Keratinocyte (primary cell): ENCODE measurements around the gene LIG1. TPM values are rescaled to one million over a fixed set of nuclear protein-coding genes. Genes with fewer than 3 reads are reported as not detected.
"Not testable (repeated sequence)": the region's sequence is repeated elsewhere in the genome, so short reads cannot be mapped to it uniquely, and the experiment has no call there.

ENCODE experiments used
- DNase-seq: peaks from one replicate; pipeline ENCODE4 v3.0.0-alpha.2; 2011; ENCODE audit warnings: low read depth, missing footprints, low spot score
- FAIRE-seq: peaks from 2 replicates; lab custom pipeline; 2011; peaks lifted over from hg19 to GRCh38; lab: Jason Lieb, UNC
- H2AFZ ChIP-seq: 2 replicates; pipeline ENCODE4 v1.6.0; 2012; ENCODE audit warnings: low read length, control low read depth, inconsistent platforms; ENCODE audit not compliant: control insufficient read depth
- H3K27ac ChIP-seq: 2 replicates; pipeline ENCODE4 v1.5.1; 2011; ENCODE audit warnings: low read length; ENCODE audit not compliant: control insufficient read depth, insufficient read depth
- H3K27me3 ChIP-seq: 3 replicates; pipeline ENCODE4 v1.6.0; 2011; ENCODE audit warnings: low read length; ENCODE audit not compliant: control insufficient read depth, insufficient read depth; ENCODE audit errors: extremely low read depth
- H3K36me3 ChIP-seq, 2 experiments: 2 replicates in 1 of 2; 3 replicates in 1 of 2; pipeline ENCODE4 v1.5.1; 2011; ENCODE audit warnings: low read length in 2 of 2, mild to moderate bottlenecking in 1 of 2; ENCODE audit not compliant: control insufficient read depth in 2 of 2, insufficient read depth in 2 of 2; ENCODE audit errors: extremely low read depth in 1 of 2
- H3K4me1 ChIP-seq: 3 replicates; pipeline ENCODE4 v1.5.1; 2011; ENCODE audit warnings: low read length; ENCODE audit not compliant: control insufficient read depth, insufficient read depth; ENCODE audit errors: extremely low read depth
- H3K4me2 ChIP-seq: 3 replicates; pipeline ENCODE4 v1.6.0; 2011; ENCODE audit warnings: low read depth, low read length; ENCODE audit not compliant: control insufficient read depth, insufficient read depth; ENCODE audit errors: extremely low read depth
- H3K4me3 ChIP-seq, 3 experiments: fragments of 200-600 bp in 1 of 3; sonication (generic) in 1 of 3; 2 replicates in 2 of 3; 3 replicates in 1 of 3; pipeline ENCODE4 v1.5.1; 2011 to 2016; ENCODE audit warnings: low read length in 3 of 3, mild to moderate bottlenecking in 3 of 3, control low read depth in 2 of 3, inconsistent platforms in 1 of 3, low read depth in 1 of 3, mixed read lengths in 1 of 3, mixed run types in 1 of 3, moderate library complexity in 1 of 3; ENCODE audit not compliant: control insufficient read depth in 2 of 3, insufficient read depth in 2 of 3; ENCODE audit errors: extremely low read depth in 1 of 3
- H3K79me2 ChIP-seq: 2 replicates; pipeline ENCODE4 v1.6.0; 2012; ENCODE audit warnings: low read length; ENCODE audit not compliant: control insufficient read depth, insufficient read depth
- H3K9ac ChIP-seq: 3 replicates; pipeline ENCODE4 v1.6.0; 2011; ENCODE audit warnings: low read length; ENCODE audit not compliant: control insufficient read depth, insufficient read depth; ENCODE audit errors: extremely low read depth
- H3K9me1 ChIP-seq: 3 replicates; pipeline ENCODE4 v1.6.0; 2011; ENCODE audit warnings: low read length; ENCODE audit not compliant: control insufficient read depth, insufficient read depth; ENCODE audit errors: extremely low read depth
- H3K9me3 ChIP-seq: 2 replicates; pipeline ENCODE4 v1.5.1; 2012; ENCODE audit warnings: low read depth, low read length; ENCODE audit not compliant: control insufficient read depth
- H4K20me1 ChIP-seq: 3 replicates; pipeline ENCODE4 v1.6.0; 2011; ENCODE audit warnings: low read length; ENCODE audit not compliant: control insufficient read depth, insufficient read depth; ENCODE audit errors: extremely low read depth
- CTCF ChIP-seq, 3 experiments: IDR thresholded peaks in 1 of 3; conservative IDR thresholded peaks in 1 of 3; optimal IDR thresholded peaks in 1 of 3; 2 replicates in 2 of 3; 3 replicates in 1 of 3; pipeline versions ENCODE3 to v1.5.1; 2011; ENCODE audit warnings: low read length in 3 of 3, mild to moderate bottlenecking in 3 of 3, moderate library complexity in 2 of 3, control low read depth in 1 of 3, inconsistent platforms in 1 of 3; ENCODE audit not compliant: insufficient read depth in 2 of 3; ENCODE audit errors: extremely low read depth in 1 of 3
- EZH2 ChIP-seq: IDR thresholded peaks from one replicate; pipeline ENCODE4 v1.6.1; 2012; ENCODE audit warnings: inconsistent platforms, mild to moderate bottlenecking, low read length, moderate library complexity
- dilution Hi-C: fragments of 300-500 bp; cut with MboI; formaldehyde crosslinking; loops from one replicate; pipeline ENCODE4 v1.7.0; 2020; ENCODE audit warnings: low sequenced_read_pairs; ENCODE audit not compliant: extremely low pct_ligation_motif_present
- polyA plus RNA-seq, 5 experiments: library from polyadenylated mRNA; depleted of rRNA in 3 of 5; stranded (reverse) in 3 of 5; stranded (forward) in 1 of 5; unstranded in 1 of 5; fragments of >200 nt; gene quantifications; 1 replicate in 1 of 5; 2 replicates in 3 of 5; 3 replicates in 1 of 5; pipeline versions ENCODE4 v1.2.1 to v1.2.3, GENCODE V29; 2011 to 2012; ENCODE audit warnings: missing spikeins in 2 of 5, low read depth in 1 of 5, low replicate concordance in 1 of 5

Gene LIG1
- polyA plus RNA-seq, 1 donor (not counting 4 experiments of a cell fraction or from before 2014, with no cell fraction given), result 16.5 TPM

DNA sequence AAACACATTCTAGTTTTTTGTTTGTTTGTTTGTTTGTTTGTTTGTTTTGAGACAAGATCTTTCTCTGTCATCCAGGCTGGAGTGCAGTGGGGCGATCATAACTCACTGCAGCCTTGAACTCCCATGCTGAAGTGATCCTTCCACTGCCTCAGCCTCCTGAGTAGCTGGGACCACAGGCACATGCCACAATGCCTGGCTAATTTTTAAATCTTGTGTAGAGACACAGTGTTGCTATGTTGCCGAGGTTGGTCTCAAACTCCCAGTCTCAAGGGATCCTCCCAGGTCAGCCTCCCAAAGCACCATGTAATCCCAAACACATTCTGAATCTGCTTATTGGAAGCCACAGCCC lies 75.3 kb downstream of the LIG1 start:
- no peak for FAIRE-seq
- H4K20me1 ChIP-seq, result no peaks in the 10 kb centered on the region
- H3K9ac ChIP-seq, result no peak overlapping the region
- dilution Hi-C loops, result no loop called here
- no peaks in the 10 kb centered on the region for H3K9me1 ChIP-seq
- H3K79me2 ChIP-seq, result no peaks in the 10 kb centered on the region
- peaks cover 9% of the 10 kb centered on the region for H3K27me3 ChIP-seq
- no peak overlapping the region for H3K4me2 ChIP-seq
- no peaks in the 10 kb centered on the region for H3K9me3 ChIP-seq
- no peaks in the 10 kb centered on the region for H3K36me3 ChIP-seq
- no peak overlapping the region for H3K27ac ChIP-seq
- no peak overlapping the region for H2AFZ ChIP-seq
- H3K4me1 ChIP-seq, result no peaks in the 10 kb centered on the region
- TF ChIP-seq EZH2 (no peak), CTCF (optimal IDR thresholded peaks at IDR 0.05 in 1 of 3, IDR thresholded peaks at IDR 0.05 in 1 of 3, conservative IDR thresholded peaks at IDR 0.05 in 1 of 3; ENCODE audit: extremely low read depth in 1 of 3, insufficient read depth in 2 of 3, low read length in 3 of 3) (no peak)
- DNase-seq, result no peak
- no peak overlapping the region for H3K4me3 ChIP-seq

- DNase-seq (no peak), FAIRE-seq (no peak)
- dilution Hi-C loops, result no loop called here
- Histone ChIP-seq H3K27ac (no peak overlapping the region), H3K9ac (no peak overlapping the region), H3K79me2 (no peaks in the 10 kb centered on the region), H4K20me1 (no peaks in the 10 kb centered on the region), H3K36me3 (no peaks in the 10 kb centered on the region), H3K9me3 (no peaks in the 10 kb centered on the region), H3K27me3 (peaks cover 14% of the 10 kb centered on the region), H3K9me1 (no peaks in the 10 kb centered on the region), H3K4me1 (no peaks in the 10 kb centered on the region), H2AFZ (no peak overlapping the region), H3K4me2 (no peak overlapping the region), H3K4me3 (no peak overlapping the region)
- no peak for TF ChIP-seq CTCF (optimal IDR thresholded peaks at IDR 0.05 in 1 of 3, IDR thresholded peaks at IDR 0.05 in 1 of 3, conservative IDR thresholded peaks at IDR 0.05 in 1 of 3; ENCODE audit: extremely low read depth in 1 of 3, insufficient read depth in 2 of 3, low read length in 3 of 3)
- no peak for TF ChIP-seq EZH2
Observed at GRCh38 chr19:48094129-48094854, 75.9 kb downstream of the LIG1 start.

- H3K9ac ChIP-seq, H3K4me3 ChIP-seq, H3K36me3 ChIP-seq, H3K9me3 ChIP-seq, H3K27ac ChIP-seq, H3K9me1 ChIP-seq, H3K4me2 ChIP-seq, H3K4me1 ChIP-seq, H2AFZ ChIP-seq, H3K79me2 ChIP-seq, FAIRE-seq, H4K20me1 ChIP-seq, dilution Hi-C loops: not testable (repeated sequence)
- H3K27me3 ChIP-seq, result peaks cover 18% of the 10 kb centered on the region
- DNase-seq, result peak; percentile 32
Observed at GRCh38 chr19:48091111-48091718, 78.9 kb downstream of the LIG1 start.
